Fibroblast of lung (primary cell): ENCODE results near the gene KLHL5. TPM values are rescaled to one million over a fixed set of nuclear protein-coding genes. Genes with fewer than 3 reads are reported as not detected.
"Not testable (repeated sequence)": the region's sequence is repeated elsewhere in the genome, so short reads cannot be mapped to it uniquely, and the experiment has no call there.

ENCODE experiments used
- DNase-seq, 2 donors: peaks; one replicate each; pipeline versions ENCODE4 v3.0.0 to v3.0.0-alpha.2; 2010; ENCODE audit warnings: low read depth in 2 of 2
- H2AFZ ChIP-seq: 2 replicates; pipeline ENCODE4 v1.5.1; 2012; ENCODE audit warnings: low read length, control low read depth, inconsistent platforms
- H3K27ac ChIP-seq: 2 replicates; pipeline ENCODE4 v1.5.1; 2011; ENCODE audit warnings: low read length, control low read depth; ENCODE audit not compliant: insufficient read depth
- H3K27me3 ChIP-seq: 2 replicates; pipeline ENCODE4 v1.5.1; 2011; ENCODE audit warnings: mild to moderate bottlenecking, low read length; ENCODE audit not compliant: control insufficient read depth, insufficient read depth
- H3K36me3 ChIP-seq: 2 replicates; pipeline ENCODE4 v1.5.1; 2011; ENCODE audit warnings: low read length; ENCODE audit not compliant: control insufficient read depth, insufficient read depth
- H3K4me1 ChIP-seq: 2 replicates; pipeline ENCODE4 v1.5.1; 2011; ENCODE audit warnings: low read length; ENCODE audit not compliant: control insufficient read depth, insufficient read depth; ENCODE audit errors: extremely low read depth
- H3K4me2 ChIP-seq: 2 replicates; pipeline ENCODE4 v1.5.1; 2011; ENCODE audit warnings: low read length, control low read depth; ENCODE audit not compliant: insufficient read depth; ENCODE audit errors: extremely low read depth
- H3K4me3 ChIP-seq, 4 experiments: fragments of 200-600 bp in 1 of 4; sonication (generic) in 1 of 4; replicated peaks in 1 of 4; 2 replicates each; pipeline ENCODE4 v1.5.1; 2011 to 2016; ENCODE audit warnings: low read length in 4 of 4, low read depth in 3 of 4, mild to moderate bottlenecking in 3 of 4, control low read depth in 2 of 4, inconsistent platforms in 1 of 4, mixed read lengths in 1 of 4; ENCODE audit not compliant: insufficient read depth in 1 of 4; ENCODE audit errors: control extremely low read depth in 1 of 4
- H3K79me2 ChIP-seq: 2 replicates; pipeline ENCODE4 v1.5.1; 2012; ENCODE audit warnings: mild to moderate bottlenecking, low read length, inconsistent platforms; ENCODE audit not compliant: control insufficient read depth, insufficient read depth
- H3K9ac ChIP-seq: 2 replicates; pipeline ENCODE4 v1.5.1; 2011; ENCODE audit warnings: mild to moderate bottlenecking, low read length, control low read depth; ENCODE audit not compliant: insufficient read depth
- H3K9me3 ChIP-seq: 2 replicates; pipeline ENCODE4 v1.5.1; 2012; ENCODE audit warnings: low read depth, low read length; ENCODE audit not compliant: control insufficient read depth, insufficient read depth
- H4K20me1 ChIP-seq: 2 replicates; pipeline ENCODE4 v1.5.1; 2011; ENCODE audit warnings: low read length; ENCODE audit not compliant: control insufficient read depth, insufficient read depth; ENCODE audit errors: extremely low read depth
- CTCF ChIP-seq, 2 donors: IDR thresholded peaks in 1 of 2; conservative IDR thresholded peaks in 1 of 2; 1 replicate in 1 of 2; 2 replicates in 1 of 2; pipeline ENCODE4 v1.5.1; 2011 to 2012; ENCODE audit warnings: low read length in 2 of 2, control low read depth in 1 of 2, inconsistent platforms in 1 of 2, low read depth in 1 of 2, mild to moderate bottlenecking in 1 of 2
- EZH2 ChIP-seq: IDR thresholded peaks from 2 replicates; pipeline ENCODE4 v1.5.1; 2012; ENCODE audit warnings: low read length, control low read depth, mild to moderate bottlenecking; ENCODE audit errors: missing control alignments
- polyA plus RNA-seq, 2 donors: library from polyadenylated mRNA; depleted of rRNA in 1 of 2; stranded (reverse) in 1 of 2; unstranded in 1 of 2; fragments of >200 nt; gene quantifications; 2 replicates each; pipeline ENCODE4 v1.2.1, GENCODE V29; 2011 to 2012; ENCODE audit warnings: missing spikeins in 1 of 2
- total RNA-seq: library from RNA; depleted of rRNA; stranded (reverse); fragments of >200 nt; gene quantifications from 2 replicates; pipeline ENCODE4 v1.2.1, GENCODE V29; 2014

The KLHL5 gene
- total and polyA plus RNA-seq, 2 donors (not counting 1 experiment from before 2014, with no cell fraction given): 88.3 to 120 TPM

- Histone ChIP-seq H3K9ac (no peak overlapping the region), H3K36me3 (no peaks in the 10 kb centered on the region), H3K4me1 (no peaks in the 10 kb centered on the region), H3K4me3 (peak overlapping the region in 1 of 4 experiments; percentile 38), H2AFZ (peak overlapping the region; percentile 41), H3K27me3 (no peaks in the 10 kb centered on the region), H3K79me2 (no peaks in the 10 kb centered on the region), H3K9me3 (no peaks in the 10 kb centered on the region), H4K20me1 (no peaks in the 10 kb centered on the region), H3K27ac (no peak overlapping the region), H3K4me2 (no peak overlapping the region)
- TF ChIP-seq EZH2 (no peak), CTCF (conservative IDR thresholded peaks at IDR 0.05 in 1 of 2, IDR thresholded peaks at IDR 0.05 in 1 of 2; ENCODE audit: low read depth in 1 of 2, low read length in 2 of 2) (no peak)
- no peak for DNase-seq
Measured at GRCh38 chr4:39029752-39030694, 32.0 kb upstream of the KLHL5 start.

DNA sequence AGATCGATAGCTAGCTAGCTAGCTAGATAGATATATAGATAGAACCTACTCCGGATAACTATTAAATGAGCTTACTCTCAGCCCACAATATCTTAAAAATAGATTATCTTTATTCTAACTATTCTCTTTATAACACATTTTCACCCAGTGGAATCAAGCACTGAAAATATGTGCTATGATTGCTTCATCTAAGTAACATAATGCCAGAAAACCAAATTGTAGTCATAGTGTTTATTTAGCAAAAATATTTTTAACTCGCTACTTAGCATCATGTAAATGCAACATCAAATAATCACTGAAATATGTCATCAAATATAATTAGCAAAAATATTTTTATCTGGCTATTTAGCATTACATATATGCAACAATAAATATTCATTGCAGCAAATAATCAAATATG is 31.3 kb upstream of the KLHL5 start:
- H4K20me1 ChIP-seq: no peaks in the 10 kb centered on the region
- TF ChIP-seq CTCF (conservative IDR thresholded peaks at IDR 0.05 in 1 of 2, IDR thresholded peaks at IDR 0.05 in 1 of 2; ENCODE audit: low read depth in 1 of 2, low read length in 2 of 2) (no peak), EZH2 (no peak)
- H3K4me3 ChIP-seq: peak overlapping the region in 1 of 4 experiments; percentile 38
- no peaks in the 10 kb centered on the region for H3K36me3 ChIP-seq
- H2AFZ ChIP-seq: peak overlapping the region; percentile 41
- DNase-seq: peak in 1 of 2 donors; percentile 62
- H3K4me1 ChIP-seq: no peaks in the 10 kb centered on the region
- no peak overlapping the region for H3K27ac ChIP-seq
- no peaks in the 10 kb centered on the region for H3K27me3 ChIP-seq
- no peaks in the 10 kb centered on the region for H3K9me3 ChIP-seq
- no peak overlapping the region for H3K4me2 ChIP-seq
- no peak overlapping the region for H3K9ac ChIP-seq
- no peaks in the 10 kb centered on the region for H3K79me2 ChIP-seq

- peak overlapping the region in 1 of 4 experiments; percentile 38 for H3K4me3 ChIP-seq
- H3K4me1 ChIP-seq, H3K27ac ChIP-seq, H3K4me2 ChIP-seq, H3K36me3 ChIP-seq, H4K20me1 ChIP-seq, H3K79me2 ChIP-seq, H2AFZ ChIP-seq, H3K9ac ChIP-seq, H3K27me3 ChIP-seq, H3K9me3 ChIP-seq, DNase-seq: not testable (repeated sequence)
Measured at GRCh38 chr4:39031590-39032020, 30.4 kb upstream of the KLHL5 start.
